Stimulated activated naive B cell treated with anti-CD40 and anti-IgM and Interleukin-4, amounts not matched to agents 10 μg/mL and 1 μg/mL and 100 μg/mL, for 72 hours (primary cell): Measurements from ENCODE around the gene NEK2.
"Not testable (repeated sequence)": the region's sequence is repeated elsewhere in the genome, so short reads cannot be mapped to it uniquely, and the experiment has no call there.

Experiments used
- ATAC-seq, 2 donors: fragments of 150-1000 bp; cut with Tn5 transposase; replicated peaks; 2 replicates each; pipeline ENCODE4 v1.10.0; 2021; ENCODE audit warnings: moderate library complexity in 1 of 2
- DNase-seq: peaks from one replicate; pipeline ENCODE4 v3.0.0; 2021
- H3K27ac Mint-ChIP-seq: one replicate; pipeline ENCODE4 v1.8.0; 2022; ENCODE audit warnings: mild to moderate bottlenecking, mixed read lengths
- H3K27me3 Mint-ChIP-seq, 2 donors: one replicate each; pipeline ENCODE4 v1.8.0; 2022; ENCODE audit warnings: mixed read lengths in 2 of 2
- H3K36me3 Mint-ChIP-seq, 2 donors: one replicate each; pipeline ENCODE4 v1.8.0; 2022; ENCODE audit warnings: mixed read lengths in 2 of 2, mild to moderate bottlenecking in 1 of 2
- H3K4me1 Mint-ChIP-seq, 2 donors: one replicate each; pipeline ENCODE4 v1.8.0; 2022; ENCODE audit warnings: mixed read lengths in 2 of 2, mild to moderate bottlenecking in 1 of 2
- H3K4me3 Mint-ChIP-seq, 2 donors: one replicate each; pipeline ENCODE4 v1.8.0; 2022; ENCODE audit warnings: mild to moderate bottlenecking in 2 of 2, mixed read lengths in 2 of 2, moderate library complexity in 1 of 2
- H3K9me3 Mint-ChIP-seq, 2 donors: one replicate each; pipeline ENCODE4 v1.8.0; 2022; ENCODE audit warnings: mixed read lengths in 2 of 2, mild to moderate bottlenecking in 1 of 2

Gene NEK2

DNA sequence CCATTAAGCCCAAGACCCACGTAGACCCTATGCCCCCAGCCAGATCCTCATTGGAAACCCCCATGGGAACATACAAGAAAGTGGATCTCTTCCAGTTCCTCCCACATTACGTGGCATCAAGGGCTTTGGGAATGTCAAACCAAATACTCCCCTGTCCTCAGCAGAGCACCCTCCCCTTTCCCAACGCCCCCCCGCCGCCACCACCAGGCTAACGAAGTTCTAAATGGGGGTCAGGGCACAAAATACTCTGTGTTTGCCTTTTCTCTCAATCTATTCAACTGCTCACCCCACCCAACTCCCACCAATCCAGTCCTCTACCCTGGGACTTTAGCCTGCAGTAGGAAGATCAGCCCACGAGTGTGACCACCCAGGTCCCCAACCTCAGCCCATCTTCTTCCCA lies 24.5 kb downstream of the NEK2 start:
- Mint-ChIP-seq H3K4me1 (peaks cover 6% of the 10 kb centered on the region in 2 donors), H3K27ac (no peak overlapping the region), H3K9me3 (no peaks in the 10 kb centered on the region), H3K36me3 (no peaks in the 10 kb centered on the region), H3K27me3 (peaks cover 4 to 8% of the 10 kb centered on the region in 2 donors), H3K4me3 (no peak overlapping the region)
- DNase-seq (no peak), ATAC-seq (no peak)

DNA sequence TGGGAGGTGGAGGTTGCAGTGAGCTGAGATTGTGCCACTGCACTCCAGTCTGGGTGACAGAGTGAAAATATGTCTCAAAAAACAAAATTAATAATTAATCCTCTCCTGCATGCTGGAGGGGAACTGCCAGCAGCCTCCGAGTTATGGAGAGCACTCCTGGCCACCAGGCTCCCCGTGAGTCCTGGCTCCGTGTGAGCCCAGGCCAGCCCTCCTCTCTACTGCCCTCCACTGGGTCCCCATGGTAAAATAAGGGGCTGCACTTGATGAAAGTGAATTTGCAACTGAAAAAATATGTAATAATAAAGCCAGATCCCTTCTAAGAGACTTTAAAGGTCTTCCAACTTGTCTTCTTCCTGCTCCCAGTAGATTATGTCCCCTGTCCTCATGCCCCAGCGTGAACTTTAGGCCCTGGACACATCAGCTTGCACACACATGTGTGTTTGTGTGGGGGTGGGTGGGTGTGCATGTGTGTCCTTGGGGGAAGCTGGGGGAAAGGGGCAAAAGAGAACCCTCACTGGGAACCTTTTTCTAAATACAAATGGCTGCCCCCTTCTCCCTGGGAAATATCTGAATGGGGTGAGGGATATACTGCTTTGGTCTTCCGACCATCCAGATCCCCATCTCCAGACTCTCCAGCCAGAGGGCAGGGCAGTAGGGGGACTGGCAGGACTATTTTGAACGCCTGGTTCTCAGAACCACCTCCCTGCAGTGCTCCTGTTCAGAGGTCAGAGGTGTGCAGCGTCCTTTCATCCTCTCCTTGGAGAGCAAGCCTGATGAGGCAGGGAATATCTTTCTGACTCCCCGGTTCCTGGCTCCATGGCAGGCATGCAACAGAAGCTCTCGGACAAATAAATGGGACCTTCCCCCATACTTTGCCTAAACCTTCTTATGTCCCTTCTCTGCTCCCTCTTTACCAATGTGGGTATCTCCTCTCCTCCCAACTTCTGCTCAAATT lies 26.2 kb downstream of the NEK2 start:
- DNase-seq (no peak), ATAC-seq (peak; percentile 56 to 73)
- Mint-ChIP-seq H3K27me3 (peaks cover 4 to 6% of the 10 kb centered on the region in 2 donors), H3K4me3 (no peak overlapping the region), H3K9me3 (no peaks in the 10 kb centered on the region), H3K36me3 (no peaks in the 10 kb centered on the region), H3K4me1 (no peaks in the 10 kb centered on the region), H3K27ac (no peak overlapping the region)

DNA sequence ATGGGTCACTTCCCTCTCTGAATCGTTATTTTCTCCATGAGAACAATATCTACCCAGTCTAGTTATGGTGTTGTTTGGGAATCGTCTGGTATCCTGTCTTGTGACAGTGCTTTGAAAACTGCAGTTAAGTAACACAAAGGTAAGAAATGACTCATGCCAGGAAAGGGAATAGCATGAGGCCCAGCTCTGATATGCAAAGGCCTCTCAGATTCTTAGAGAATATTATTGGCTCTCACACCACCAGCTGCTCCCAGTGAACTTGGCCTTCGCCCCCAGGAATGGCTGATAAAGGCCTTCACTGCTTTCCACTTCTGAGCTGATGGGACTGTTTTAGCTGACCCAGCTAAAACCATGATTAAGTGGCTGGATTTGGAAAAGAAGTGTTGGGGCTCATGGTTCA lies 27.1 kb downstream of the NEK2 start:
- Mint-ChIP-seq H3K4me3 (no peak overlapping the region), H3K36me3 (no peaks in the 10 kb centered on the region)
- DNase-seq, result no peak

DNA sequence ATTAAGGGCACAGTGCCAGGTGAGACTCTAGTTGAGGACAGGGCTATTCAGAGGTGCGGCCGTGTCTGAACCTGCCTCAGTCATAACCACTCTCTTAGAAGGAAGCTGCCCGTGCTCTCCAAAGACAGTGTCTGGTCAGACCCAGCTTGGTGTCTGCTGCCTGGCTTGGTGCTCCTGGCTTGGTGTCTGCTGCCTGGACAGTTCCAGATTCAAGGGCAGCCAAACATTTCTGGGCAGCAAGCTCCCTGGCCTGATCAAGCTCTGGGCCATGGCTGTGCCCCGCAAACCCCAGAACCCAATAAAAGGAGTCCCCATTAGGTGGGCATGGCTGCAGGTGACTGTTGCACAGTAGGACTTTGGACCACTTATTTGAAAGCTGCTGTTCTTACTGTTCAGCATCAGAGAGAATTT lies 27.7 kb downstream of the NEK2 start:
- H3K27ac Mint-ChIP-seq, result no peak overlapping the region
- peaks cover 0 to 6% of the 10 kb centered on the region in 2 donors for H3K27me3 Mint-ChIP-seq
- H3K4me1 Mint-ChIP-seq, result peaks cover 4 to 8% of the 10 kb centered on the region in 2 donors
- no peaks in the 10 kb centered on the region for H3K9me3 Mint-ChIP-seq
- no peak for ATAC-seq
- H3K36me3 Mint-ChIP-seq, result no peaks in the 10 kb centered on the region
- H3K4me3 Mint-ChIP-seq, result no peak overlapping the region
- no peak for DNase-seq

More for the DNA sequence above, 27.1 kb downstream of the NEK2 start:
- peaks cover 4 to 7% of the 10 kb centered on the region in 2 donors for H3K4me1 Mint-ChIP-seq
- H3K9me3 Mint-ChIP-seq, result no peaks in the 10 kb centered on the region
- peaks cover 0 to 6% of the 10 kb centered on the region in 2 donors for H3K27me3 Mint-ChIP-seq
- no peak overlapping the region for H3K27ac Mint-ChIP-seq
- no peak for ATAC-seq

DNA sequence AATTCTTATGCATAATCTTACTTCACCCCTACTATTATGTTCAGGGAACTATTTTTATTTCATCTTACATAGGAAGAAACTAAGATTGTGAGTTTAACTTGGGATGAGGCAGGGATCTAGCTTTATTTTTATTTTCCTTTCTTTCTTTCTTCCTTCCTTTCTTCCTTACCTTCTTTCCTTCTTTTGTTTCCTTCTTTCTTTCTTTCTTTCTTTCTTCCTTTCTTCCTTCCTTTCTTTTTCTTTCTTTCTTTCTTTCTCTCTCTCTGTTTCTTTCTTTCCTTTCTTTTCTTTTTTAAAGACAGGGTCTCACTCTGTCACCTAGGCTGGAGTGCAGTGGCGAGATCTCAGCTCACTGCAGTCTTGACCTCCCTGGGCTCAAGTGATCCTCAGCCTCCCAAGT lies 28.9 kb downstream of the NEK2 start:
- ATAC-seq (no peak), DNase-seq (no peak)
- no peak overlapping the region for H3K4me3 Mint-ChIP-seq
- H3K27ac Mint-ChIP-seq, result no peak overlapping the region
- H3K36me3 Mint-ChIP-seq, result no peaks in the 10 kb centered on the region
- peaks cover 0 to 6% of the 10 kb centered on the region in 2 donors for H3K27me3 Mint-ChIP-seq
- H3K4me1 Mint-ChIP-seq, result peaks cover 4 to 8% of the 10 kb centered on the region in 2 donors
- H3K9me3 Mint-ChIP-seq, result no peaks in the 10 kb centered on the region

DNA sequence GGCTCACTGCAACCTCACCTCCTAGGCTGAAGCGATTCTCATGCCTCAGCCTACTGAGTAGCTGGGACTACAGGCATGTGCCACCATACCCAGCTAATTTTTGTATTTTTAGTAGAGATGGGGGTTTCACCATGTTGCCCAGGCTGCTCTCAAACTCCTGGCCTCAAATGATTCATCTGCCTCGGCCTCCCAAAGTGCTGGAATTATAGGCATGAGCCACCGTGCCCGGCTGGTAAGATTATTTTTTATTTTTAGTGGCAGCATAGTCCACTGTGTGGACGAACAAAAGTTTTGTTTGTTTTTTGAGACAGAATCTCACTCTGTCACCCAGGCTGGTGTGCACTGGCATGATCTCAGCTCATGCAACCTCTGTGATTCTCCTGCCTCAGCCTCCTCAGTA lies 29.8 kb downstream of the NEK2 start:
- DNase-seq, ATAC-seq: not testable (repeated sequence)

DNA sequence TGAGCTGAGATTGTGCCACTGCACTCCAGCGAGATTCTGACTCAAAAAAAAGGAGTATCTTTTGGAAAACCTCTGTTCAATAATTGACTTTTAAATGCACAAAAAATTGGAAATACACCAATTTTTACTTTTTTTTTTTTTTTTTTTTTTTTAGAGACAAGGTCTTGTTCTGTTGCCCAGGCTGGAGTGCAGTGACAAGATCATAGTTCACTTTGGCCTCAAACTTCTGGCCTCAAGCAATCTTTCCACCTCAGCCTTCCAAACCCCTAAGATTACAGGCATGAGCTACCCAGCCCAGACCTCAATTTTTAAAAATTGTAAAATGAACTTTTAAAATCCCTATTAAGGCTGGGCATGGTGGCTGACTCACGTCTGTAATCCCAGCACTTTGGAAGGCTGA lies 30.8 kb downstream of the NEK2 start:
- DNase-seq (no peak), ATAC-seq (no peak)
- Mint-ChIP-seq H3K9me3 (no peaks in the 10 kb centered on the region), H3K27me3 (peaks cover 0 to 3% of the 10 kb centered on the region in 2 donors), H3K4me3 (no peak overlapping the region), H3K4me1 (peaks cover 4 to 8% of the 10 kb centered on the region in 2 donors), H3K36me3 (no peaks in the 10 kb centered on the region), H3K27ac (no peak overlapping the region)

More for the DNA sequence above, 29.8 kb downstream of the NEK2 start:
- not testable (repeated sequence) for H3K4me3 Mint-ChIP-seq, H3K36me3 Mint-ChIP-seq, H3K4me1 Mint-ChIP-seq, H3K9me3 Mint-ChIP-seq, H3K27ac Mint-ChIP-seq, H3K27me3 Mint-ChIP-seq

DNA sequence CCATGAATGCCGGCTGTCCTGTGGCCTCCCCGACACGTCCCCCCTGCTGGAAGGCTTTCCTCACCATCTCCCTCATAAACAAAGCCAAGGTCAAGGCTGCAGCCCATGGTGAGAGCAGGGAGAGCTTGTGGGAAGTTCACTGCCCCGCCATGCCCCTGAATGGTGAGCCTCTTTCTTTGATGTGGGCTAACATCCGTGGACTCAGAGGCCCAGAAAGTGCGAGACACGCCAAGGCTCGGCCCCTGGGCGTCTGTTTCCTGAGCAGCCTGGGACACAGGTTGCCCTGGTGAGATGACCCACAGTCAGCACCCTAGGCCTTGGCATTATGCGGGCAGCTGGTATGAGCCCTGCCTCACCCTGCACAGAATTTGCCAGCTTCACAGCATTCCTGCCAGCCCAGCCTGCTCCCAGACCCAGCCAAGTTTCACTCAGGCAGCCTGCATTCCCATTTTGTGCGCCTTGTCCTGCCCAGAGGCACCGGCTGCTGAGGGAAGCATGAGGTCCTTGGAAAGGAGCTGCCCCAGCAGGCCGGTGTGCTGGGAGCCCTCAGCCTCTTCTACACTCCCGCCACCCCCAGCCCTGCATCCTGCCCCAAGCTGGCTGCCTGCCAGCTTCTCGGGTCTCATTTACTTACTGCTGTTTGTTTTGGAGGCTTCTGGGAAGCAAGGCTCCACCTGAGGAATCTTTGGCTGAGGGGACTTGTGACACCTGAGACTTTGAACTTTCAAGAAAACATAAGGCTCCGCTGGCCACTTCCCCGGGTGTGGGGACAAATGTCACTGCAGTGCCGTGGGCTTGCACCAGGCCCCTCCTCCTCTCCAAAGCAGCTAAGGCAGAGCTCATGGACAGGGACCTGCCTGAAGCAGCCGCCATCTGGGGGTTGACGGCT lies 31.9 kb downstream of the NEK2 start:
- peaks cover 4 to 8% of the 10 kb centered on the region in 2 donors for H3K4me1 Mint-ChIP-seq
- H3K27me3 Mint-ChIP-seq, result peaks cover 0 to 2% of the 10 kb centered on the region in 2 donors
- H3K9me3 Mint-ChIP-seq, result no peaks in the 10 kb centered on the region
- no peaks in the 10 kb centered on the region for H3K36me3 Mint-ChIP-seq
- DNase-seq (no peak), ATAC-seq (no peak)
- no peak overlapping the region for H3K27ac Mint-ChIP-seq
- no peak overlapping the region for H3K4me3 Mint-ChIP-seq

DNA sequence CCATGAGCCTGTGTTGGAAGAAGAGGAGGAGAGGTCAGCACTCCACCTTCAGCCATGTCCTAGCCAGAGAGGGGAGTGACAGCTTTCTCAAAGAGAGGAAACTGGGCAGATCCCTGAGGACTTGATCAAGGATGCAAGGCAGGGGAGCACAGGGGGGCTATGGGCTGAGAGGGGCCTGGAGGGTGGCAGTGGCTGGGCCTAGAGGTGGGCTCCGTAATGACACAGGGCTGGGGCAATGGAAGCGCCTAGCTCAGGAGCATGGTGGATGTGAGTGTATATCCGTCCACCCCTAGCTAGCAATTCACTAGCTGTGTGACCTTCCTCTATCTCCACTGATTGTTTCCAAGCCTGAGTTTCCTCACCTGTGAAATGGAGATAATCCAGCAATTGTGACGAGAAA lies 32.6 kb downstream of the NEK2 start:
- H3K27me3 Mint-ChIP-seq, result peaks cover 0 to 9% of the 10 kb centered on the region in 2 donors
- ATAC-seq (no peak), DNase-seq (no peak)
- no peak overlapping the region for H3K27ac Mint-ChIP-seq
- H3K9me3 Mint-ChIP-seq, result no peaks in the 10 kb centered on the region
- no peaks in the 10 kb centered on the region for H3K36me3 Mint-ChIP-seq
- H3K4me3 Mint-ChIP-seq, result no peak overlapping the region
- peaks cover 4 to 8% of the 10 kb centered on the region in 2 donors for H3K4me1 Mint-ChIP-seq

DNA sequence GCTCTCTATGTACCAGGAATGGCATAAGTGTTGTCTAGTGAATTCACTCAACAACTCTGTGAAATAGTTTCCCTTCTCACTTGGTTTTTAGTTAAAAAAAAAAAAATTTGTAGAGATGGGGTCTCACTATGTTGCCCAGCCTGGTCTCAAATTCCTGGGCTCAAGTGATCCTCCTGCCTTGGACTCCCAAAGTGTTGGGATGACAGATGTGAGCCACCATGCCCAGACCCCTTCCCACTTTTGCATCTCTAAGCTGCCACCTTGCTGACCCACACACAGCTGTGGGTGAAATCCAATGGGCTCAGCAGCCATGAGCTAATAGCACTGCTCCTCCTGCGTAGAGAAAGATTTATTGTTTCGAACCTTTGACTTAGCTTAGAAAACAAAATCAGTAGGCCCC lies 33.5 kb downstream of the NEK2 start:
- Mint-ChIP-seq H3K9me3 (no peaks in the 10 kb centered on the region), H3K4me1 (peaks cover 4 to 8% of the 10 kb centered on the region in 2 donors), H3K36me3 (no peaks in the 10 kb centered on the region), H3K4me3 (no peak overlapping the region), H3K27me3 (peaks cover 0 to 10% of the 10 kb centered on the region in 2 donors), H3K27ac (no peak overlapping the region)
- DNase-seq (no peak), ATAC-seq (no peak)

DNA sequence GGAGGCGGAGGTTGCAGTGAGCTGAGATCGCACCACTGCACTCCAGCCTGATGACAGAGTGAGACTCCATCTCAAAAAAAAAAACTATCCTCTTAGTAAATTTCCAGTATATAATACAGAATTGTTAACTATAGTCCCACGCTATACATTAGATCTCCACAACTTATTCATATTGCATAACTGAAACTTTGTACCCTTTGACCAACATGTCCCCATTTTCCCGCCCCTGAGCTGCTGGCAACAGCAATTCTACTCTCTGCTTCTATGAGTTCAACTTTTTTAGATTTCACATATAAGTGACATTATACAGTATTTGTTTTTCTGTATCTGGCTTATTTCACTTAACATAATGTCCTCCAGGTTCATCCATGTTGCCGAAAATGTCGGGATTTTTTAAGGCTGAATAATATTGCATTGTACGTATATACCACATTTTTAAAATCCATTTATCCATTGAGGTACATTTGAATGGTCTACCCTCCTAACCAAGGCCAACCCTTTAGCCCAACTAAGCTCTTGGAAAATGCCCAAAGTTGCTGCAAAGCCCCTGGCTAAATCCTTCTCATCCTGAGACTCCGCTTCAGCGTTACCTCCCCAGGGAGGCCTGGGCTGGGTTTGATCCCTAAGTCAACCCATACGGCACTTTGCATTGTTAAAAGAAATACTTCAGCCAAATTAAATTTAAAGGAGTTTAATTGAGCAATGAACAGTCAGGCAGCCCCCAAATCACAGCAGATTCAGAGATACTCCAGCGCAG lies 34.2 kb downstream of the NEK2 start:
- Mint-ChIP-seq H3K36me3 (no peaks in the 10 kb centered on the region), H3K27me3 (peaks cover 0 to 14% of the 10 kb centered on the region in 2 donors), H3K4me1 (peaks cover 4 to 8% of the 10 kb centered on the region in 2 donors), H3K27ac (no peak overlapping the region), H3K4me3 (no peak overlapping the region), H3K9me3 (no peaks in the 10 kb centered on the region)
- ATAC-seq (no peak), DNase-seq (no peak)

DNA sequence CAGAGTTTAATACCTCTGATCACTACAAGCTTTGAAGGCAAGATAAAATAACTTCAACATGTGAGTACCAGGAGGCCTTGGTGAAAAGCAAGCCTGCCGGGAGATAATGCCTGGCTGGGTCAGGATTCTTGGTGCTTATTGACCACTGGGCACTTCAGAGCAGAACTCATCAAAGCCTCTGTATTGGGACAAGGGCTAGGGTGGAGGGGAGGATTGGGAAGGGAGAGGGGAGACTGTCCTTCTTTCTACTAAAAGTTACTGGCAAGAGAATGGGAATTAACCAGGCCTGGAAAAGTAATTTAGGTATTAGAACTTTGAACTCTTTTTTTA lies 35.2 kb downstream of the NEK2 start:
- no peak for DNase-seq
- H3K36me3 Mint-ChIP-seq, result no peaks in the 10 kb centered on the region
- peaks cover 4 to 8% of the 10 kb centered on the region in 2 donors for H3K4me1 Mint-ChIP-seq
- H3K9me3 Mint-ChIP-seq, result no peaks in the 10 kb centered on the region
- no peak for ATAC-seq
- H3K27ac Mint-ChIP-seq, result no peak overlapping the region
- peaks cover 0 to 14% of the 10 kb centered on the region in 2 donors for H3K27me3 Mint-ChIP-seq
- no peak overlapping the region for H3K4me3 Mint-ChIP-seq

DNA sequence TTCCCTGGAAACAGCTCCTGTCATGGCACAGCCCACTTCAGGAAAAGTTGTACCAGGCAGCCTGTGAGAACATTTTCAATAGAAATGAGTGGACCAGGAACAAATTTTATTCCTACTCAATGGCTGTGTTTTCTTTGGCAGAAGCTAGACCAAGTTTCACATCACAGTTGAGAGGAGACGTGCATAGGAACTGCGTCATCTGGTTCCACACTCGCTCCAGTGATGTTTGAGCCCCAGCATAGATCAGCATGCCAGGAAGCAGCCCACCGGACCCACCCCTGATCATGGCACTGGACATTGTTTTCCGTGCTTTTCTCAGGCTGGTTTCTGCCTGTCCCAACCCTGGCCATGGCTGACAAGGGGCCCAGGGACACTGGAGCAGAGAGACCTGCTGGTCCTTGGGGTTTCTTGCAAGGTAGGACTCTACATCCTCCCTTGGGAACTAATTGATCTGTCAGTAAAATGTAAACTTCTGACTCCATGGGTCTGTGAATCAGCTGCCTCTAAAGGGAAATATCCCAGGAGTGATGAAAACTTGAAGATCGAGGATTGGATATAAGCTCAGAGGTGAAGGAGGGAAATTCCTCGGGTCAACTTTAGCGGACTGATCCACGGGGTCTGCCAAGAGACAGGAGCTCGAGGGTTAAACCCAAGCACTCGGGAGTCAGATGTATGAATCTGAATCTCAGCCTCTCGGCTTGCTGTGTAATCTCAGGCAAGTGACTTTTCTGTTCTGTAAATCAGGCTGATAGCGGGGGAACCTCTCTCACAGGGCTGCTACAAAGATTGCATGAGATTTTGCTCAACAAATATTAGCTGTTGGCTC lies 35.7 kb downstream of the NEK2 start:
- Mint-ChIP-seq H3K27ac (no peak overlapping the region), H3K9me3 (no peaks in the 10 kb centered on the region), H3K4me3 (no peak overlapping the region), H3K27me3 (peaks cover 0 to 14% of the 10 kb centered on the region in 2 donors), H3K4me1 (peaks cover 4 to 8% of the 10 kb centered on the region in 2 donors), H3K36me3 (no peaks in the 10 kb centered on the region)
- DNase-seq (no peak), ATAC-seq (no peak)
